ENCODE results near the gene LSAMP.
"Not testable (repeated sequence)": the region's sequence is repeated elsewhere in the genome, so short reads cannot be mapped to it uniquely, and the experiment has no call there.

LSAMP gene

GRCh38 chr3:116087426-116087825 is 357.9 kb downstream of the LSAMP start:
- WGBS (ENCODE audit: insufficient coverage, insufficient read length) = no CpG with 5 or more reads among the region's 1 CpG
- Histone ChIP-seq H3K4me3 (ENCODE audit: low read length) (no peak overlapping the region), H3K4me1 (ENCODE audit: control insufficient read depth, insufficient read depth, low read length) (no peaks in the 10 kb centered on the region), H3K27ac (ENCODE audit: low read length) (no peak overlapping the region), H3K27me3 (ENCODE audit: control insufficient read depth, insufficient read depth, low read length) (no peaks in the 10 kb centered on the region), H3K36me3 (ENCODE audit: control insufficient read depth, insufficient read depth, low read length) (no peaks in the 10 kb centered on the region), H3K9me3 (ENCODE audit: control insufficient read depth, insufficient read depth, low read length) (no peaks in the 10 kb centered on the region)
- no peak for DNase-seq (ENCODE audit: low read depth, low spot score)

- no peak overlapping the region for H3K27ac ChIP-seq (ENCODE audit: low read length)
- no peak overlapping the region for H3K4me3 ChIP-seq (ENCODE audit: low read length)
- no CpG with 5 or more reads among the region's 4 CpGs for WGBS (ENCODE audit: insufficient coverage, insufficient read length)
These were observed 360.1 kb downstream of the LSAMP start for GRCh38 chr3:116084999-116085791.

GRCh38 chr3:116083683-116084082 is 361.6 kb downstream of the LSAMP start:
- H3K36me3 ChIP-seq (ENCODE audit: control insufficient read depth, insufficient read depth, low read length) = no peaks in the 10 kb centered on the region
- no CpG with 5 or more reads among the region's 2 CpGs for WGBS (ENCODE audit: insufficient coverage, insufficient read length)
- no peak for DNase-seq (ENCODE audit: low read depth, low spot score)
- H3K9me3 ChIP-seq (ENCODE audit: control insufficient read depth, insufficient read depth, low read length) = no peaks in the 10 kb centered on the region
- no peaks in the 10 kb centered on the region for H3K27me3 ChIP-seq (ENCODE audit: control insufficient read depth, insufficient read depth, low read length)
- no peak overlapping the region for H3K27ac ChIP-seq (ENCODE audit: low read length)
- H3K4me1 ChIP-seq (ENCODE audit: control insufficient read depth, insufficient read depth, low read length) = no peaks in the 10 kb centered on the region
- no peak overlapping the region for H3K4me3 ChIP-seq (ENCODE audit: low read length)

More at GRCh38 chr3:116084999-116085791, 360.1 kb downstream of the LSAMP start:
- no peak for DNase-seq (ENCODE audit: low read depth, low spot score)
- H3K27me3 ChIP-seq (ENCODE audit: control insufficient read depth, insufficient read depth, low read length) = no peaks in the 10 kb centered on the region
- H3K36me3 ChIP-seq (ENCODE audit: control insufficient read depth, insufficient read depth, low read length) = no peaks in the 10 kb centered on the region
- H3K4me1 ChIP-seq (ENCODE audit: control insufficient read depth, insufficient read depth, low read length) = no peaks in the 10 kb centered on the region
- H3K9me3 ChIP-seq (ENCODE audit: control insufficient read depth, insufficient read depth, low read length) = no peaks in the 10 kb centered on the region

GRCh38 chr3:116078561-116078960 is 366.7 kb downstream of the LSAMP start:
- no CpG with 5 or more reads among the region's 7 CpGs for WGBS (ENCODE audit: insufficient coverage, insufficient read length)

DNA sequence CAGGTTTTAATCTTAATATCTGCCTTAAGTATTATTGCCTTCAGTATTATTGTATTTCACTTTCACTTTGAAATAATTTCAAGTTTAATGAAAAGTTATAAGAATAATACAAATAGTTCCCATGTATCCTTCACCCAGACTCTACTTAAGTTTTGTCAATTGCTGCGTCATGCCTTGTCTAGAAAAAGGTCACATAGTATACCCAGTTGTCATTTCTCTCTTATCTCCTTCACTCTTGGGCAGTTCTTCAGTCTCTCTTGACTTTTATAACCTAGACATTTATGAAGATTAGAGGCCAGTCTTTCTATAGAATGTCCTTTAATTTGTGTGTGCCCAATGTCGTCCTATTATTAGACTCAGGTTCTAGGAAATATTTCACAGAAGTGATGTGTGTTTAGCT is 367.7 kb downstream of the LSAMP start:
- Histone ChIP-seq H3K36me3 (ENCODE audit: control insufficient read depth, insufficient read depth, low read length) (no peaks in the 10 kb centered on the region), H3K4me3 (ENCODE audit: low read length) (no peak overlapping the region), H3K27me3 (ENCODE audit: control insufficient read depth, insufficient read depth, low read length) (no peaks in the 10 kb centered on the region), H3K27ac (ENCODE audit: low read length) (no peak overlapping the region), H3K9me3 (ENCODE audit: control insufficient read depth, insufficient read depth, low read length) (no peaks in the 10 kb centered on the region), H3K4me1 (ENCODE audit: control insufficient read depth, insufficient read depth, low read length) (no peaks in the 10 kb centered on the region)
- DNase-seq (ENCODE audit: low read depth, low spot score) = no peak
- WGBS (ENCODE audit: insufficient coverage, insufficient read length) = no CpG with 5 or more reads among the region's 2 CpGs

More at GRCh38 chr3:116078561-116078960, 366.7 kb downstream of the LSAMP start:
- H3K27ac ChIP-seq (ENCODE audit: low read length) = no peak overlapping the region
- H3K4me1 ChIP-seq (ENCODE audit: control insufficient read depth, insufficient read depth, low read length) = no peaks in the 10 kb centered on the region
- no peaks in the 10 kb centered on the region for H3K36me3 ChIP-seq (ENCODE audit: control insufficient read depth, insufficient read depth, low read length)
- H3K4me3 ChIP-seq (ENCODE audit: low read length) = no peak overlapping the region
- no peaks in the 10 kb centered on the region for H3K9me3 ChIP-seq (ENCODE audit: control insufficient read depth, insufficient read depth, low read length)
- no peaks in the 10 kb centered on the region for H3K27me3 ChIP-seq (ENCODE audit: control insufficient read depth, insufficient read depth, low read length)
- DNase-seq (ENCODE audit: low read depth, low spot score) = no peak

DNA sequence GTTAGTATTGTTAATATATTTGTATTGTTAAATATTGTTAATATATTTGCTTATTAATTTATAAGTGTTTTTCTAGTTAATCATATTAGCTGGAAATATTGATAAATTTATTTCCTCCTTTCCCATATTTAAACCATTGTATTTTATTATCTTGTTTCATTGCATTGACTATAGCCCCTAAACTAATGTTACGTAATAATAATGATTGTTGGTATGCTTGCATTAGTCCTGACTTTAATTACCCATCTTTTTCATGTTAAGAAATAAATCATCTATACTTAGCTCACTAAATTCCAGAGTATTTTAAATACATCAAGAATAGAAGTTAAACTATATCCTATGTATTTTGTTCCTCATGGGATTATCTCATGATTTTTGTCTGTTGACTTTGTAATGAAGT is 368.2 kb downstream of the LSAMP start:
- no CpG with 5 or more reads among the region's 1 CpG for WGBS (ENCODE audit: insufficient coverage, insufficient read length)
- Histone ChIP-seq H3K9me3 (ENCODE audit: control insufficient read depth, insufficient read depth, low read length) (no peaks in the 10 kb centered on the region), H3K4me3 (ENCODE audit: low read length) (no peak overlapping the region), H3K4me1 (ENCODE audit: control insufficient read depth, insufficient read depth, low read length) (no peaks in the 10 kb centered on the region), H3K27me3 (ENCODE audit: control insufficient read depth, insufficient read depth, low read length) (no peaks in the 10 kb centered on the region), H3K27ac (ENCODE audit: low read length) (no peak overlapping the region), H3K36me3 (ENCODE audit: control insufficient read depth, insufficient read depth, low read length) (no peaks in the 10 kb centered on the region)
- DNase-seq (ENCODE audit: low read depth, low spot score) = no peak

DNA sequence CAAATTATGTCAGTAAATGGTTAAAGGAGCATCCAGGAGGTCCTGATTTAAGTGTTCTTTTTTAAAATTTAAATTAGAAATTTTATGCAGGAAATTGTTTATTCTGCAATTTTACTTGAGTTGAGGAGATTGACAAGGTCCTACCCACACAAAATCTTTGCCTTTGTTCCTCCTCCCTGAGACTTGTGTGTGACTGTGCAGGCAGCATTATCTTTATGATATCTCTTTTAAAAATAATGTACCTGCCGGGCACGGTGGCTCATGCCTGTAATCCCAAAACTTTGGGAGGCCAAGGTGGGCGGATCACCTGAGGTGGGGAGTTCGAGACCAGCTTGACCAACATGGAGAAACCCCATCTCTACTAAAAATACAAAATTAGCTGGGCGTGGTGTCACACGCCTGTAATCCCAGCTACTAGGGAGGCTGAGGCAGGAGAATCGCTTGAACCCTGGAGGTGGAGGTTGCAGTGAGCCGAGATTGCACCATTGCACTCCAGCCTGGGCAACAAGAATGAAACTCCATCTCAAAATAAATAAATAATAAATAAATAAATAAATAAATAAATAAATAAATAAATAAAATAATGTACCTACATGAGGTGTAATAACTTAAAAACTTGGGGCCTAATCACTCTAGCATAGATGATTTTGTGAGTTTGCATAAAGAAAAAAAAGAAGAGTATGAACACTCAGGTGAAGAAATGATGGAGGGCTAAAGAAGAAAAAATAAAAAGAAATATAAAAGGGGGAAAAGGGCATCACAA is 374.6 kb downstream of the LSAMP start:
- H3K27ac ChIP-seq (ENCODE audit: low read length); DNase-seq (ENCODE audit: low read depth, low spot score); H3K4me3 ChIP-seq (ENCODE audit: low read length); H3K27me3 ChIP-seq (ENCODE audit: control insufficient read depth, insufficient read depth, low read length); H3K4me1 ChIP-seq (ENCODE audit: control insufficient read depth, insufficient read depth, low read length); H3K36me3 ChIP-seq (ENCODE audit: control insufficient read depth, insufficient read depth, low read length); H3K9me3 ChIP-seq (ENCODE audit: control insufficient read depth, insufficient read depth, low read length): not testable (repeated sequence)
- no CpG with 5 or more reads among the region's 8 CpGs for WGBS (ENCODE audit: insufficient coverage, insufficient read length)

DNA sequence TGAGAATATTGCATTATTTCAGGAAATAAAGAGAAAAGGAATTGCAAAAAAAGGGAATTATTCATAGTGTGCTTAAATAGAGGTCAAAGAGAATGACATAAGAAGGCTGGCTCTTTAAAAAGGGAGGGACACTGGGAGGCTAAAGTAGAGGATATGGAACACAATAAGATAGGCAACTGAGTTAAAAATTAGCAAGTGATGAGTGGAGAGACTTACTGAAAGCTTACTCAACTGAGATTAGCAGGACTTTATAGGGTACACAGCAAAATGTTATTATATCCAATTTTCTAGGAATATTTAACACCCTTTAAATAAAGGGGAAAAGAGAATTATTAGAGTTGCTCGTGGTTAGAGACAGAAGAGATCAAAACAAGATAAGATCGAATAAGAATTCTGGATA is 375.2 kb downstream of the LSAMP start:
- no peak overlapping the region for H3K4me3 ChIP-seq (ENCODE audit: low read length)
- no peaks in the 10 kb centered on the region for H3K36me3 ChIP-seq (ENCODE audit: control insufficient read depth, insufficient read depth, low read length)
- DNase-seq (ENCODE audit: low read depth, low spot score) = no peak
- no peaks in the 10 kb centered on the region for H3K4me1 ChIP-seq (ENCODE audit: control insufficient read depth, insufficient read depth, low read length)
- no CpG with 5 or more reads among the region's 2 CpGs for WGBS (ENCODE audit: insufficient coverage, insufficient read length)
- no peak overlapping the region for H3K27ac ChIP-seq (ENCODE audit: low read length)
- no peaks in the 10 kb centered on the region for H3K27me3 ChIP-seq (ENCODE audit: control insufficient read depth, insufficient read depth, low read length)
- no peaks in the 10 kb centered on the region for H3K9me3 ChIP-seq (ENCODE audit: control insufficient read depth, insufficient read depth, low read length)

- DNase-seq (ENCODE audit: low read depth, low spot score) = no peak
- H3K36me3 ChIP-seq (ENCODE audit: control insufficient read depth, insufficient read depth, low read length) = no peaks in the 10 kb centered on the region
- no peak overlapping the region for H3K27ac ChIP-seq (ENCODE audit: low read length)
- no peaks in the 10 kb centered on the region for H3K27me3 ChIP-seq (ENCODE audit: control insufficient read depth, insufficient read depth, low read length)
- no peaks in the 10 kb centered on the region for H3K4me1 ChIP-seq (ENCODE audit: control insufficient read depth, insufficient read depth, low read length)
- WGBS (ENCODE audit: insufficient coverage, insufficient read length) = no CpG with 5 or more reads among the region's 4 CpGs
- H3K4me3 ChIP-seq (ENCODE audit: low read length) = no peak overlapping the region
- H3K9me3 ChIP-seq (ENCODE audit: control insufficient read depth, insufficient read depth, low read length) = no peaks in the 10 kb centered on the region
These were observed 376.3 kb downstream of the LSAMP start for GRCh38 chr3:116069024-116069423.

GRCh38 chr3:116067326-116067725 is 378.0 kb downstream of the LSAMP start:
- Histone ChIP-seq H3K4me1 (ENCODE audit: control insufficient read depth, insufficient read depth, low read length) (no peaks in the 10 kb centered on the region), H3K27ac (ENCODE audit: low read length) (no peak overlapping the region), H3K36me3 (ENCODE audit: control insufficient read depth, insufficient read depth, low read length) (no peaks in the 10 kb centered on the region), H3K9me3 (ENCODE audit: control insufficient read depth, insufficient read depth, low read length) (no peaks in the 10 kb centered on the region), H3K4me3 (ENCODE audit: low read length) (no peak overlapping the region), H3K27me3 (ENCODE audit: control insufficient read depth, insufficient read depth, low read length) (no peaks in the 10 kb centered on the region)
- DNase-seq (ENCODE audit: low read depth, low spot score) = no peak
- no CpG with 5 or more reads among the region's 4 CpGs for WGBS (ENCODE audit: insufficient coverage, insufficient read length)

All from iPS DF 6.9 (cell line).